ENCODE measurements around the gene FZD4. TPM values are rescaled to one million over a fixed set of nuclear protein-coding genes. Genes with fewer than 3 reads are reported as not detected.

The FZD4 gene
- total and polyA plus RNA-seq, 2 donors (not counting 3 experiments of a cell fraction or from before 2014, with no cell fraction given): 56.6 to 112 TPM

DNA sequence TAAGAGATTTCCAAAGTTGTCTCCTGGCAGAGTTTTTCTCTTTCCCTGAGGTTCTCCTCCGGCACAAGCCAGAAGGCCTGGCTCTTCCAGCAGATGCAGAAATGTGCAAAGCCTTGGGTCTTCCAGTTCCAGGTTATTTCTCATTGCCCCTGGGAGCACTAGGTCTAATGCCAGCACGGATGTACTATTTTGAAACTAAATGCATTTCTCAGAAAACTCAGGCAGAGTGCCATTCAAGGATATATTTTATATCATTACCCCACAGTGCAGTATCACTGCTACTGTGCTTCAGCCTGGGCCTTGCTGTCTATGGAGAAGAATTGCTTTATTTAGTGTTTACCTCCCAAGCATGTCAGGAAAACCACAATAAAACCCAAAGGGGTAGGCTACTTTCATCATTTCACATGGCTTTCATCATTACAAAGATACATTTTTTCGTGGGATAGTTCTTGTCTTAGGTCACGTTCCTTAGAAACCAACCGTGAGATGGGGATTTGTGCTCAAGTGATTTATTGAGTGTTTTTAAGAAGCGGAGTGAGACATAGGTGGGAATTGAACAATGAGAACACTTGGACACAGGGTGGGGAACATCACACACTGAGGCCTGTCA is 22.4 kb upstream of the FZD4 start:
- Histone ChIP-seq H3K9me1 (replicated peaks; ENCODE audit: control insufficient read depth, extremely low read depth, insufficient read depth, low read length) (no peaks in the 10 kb centered on the region), H4K20me1 (replicated peaks; ENCODE audit: control insufficient read depth, extremely low read depth, insufficient read depth, low read length) (no peaks in the 10 kb centered on the region), H3K4me1 (ENCODE audit: control insufficient read depth, extremely low read depth, insufficient read depth, low read length) (peaks cover 5% of the 10 kb centered on the region), H3K9ac (replicated peaks; ENCODE audit: extremely low read depth, insufficient read depth, low read length) (no peak overlapping the region), H3K79me2 (ENCODE audit: control insufficient read depth, insufficient read depth, low read length) (no peaks in the 10 kb centered on the region), H3K4me2 (ENCODE audit: insufficient read depth, low read length) (no peak overlapping the region), H3K4me3 (replicated peaks in 1 of 3; ENCODE audit: insufficient read depth in 1 of 3, low read depth in 1 of 3, low read length in 3 of 3) (no peak overlapping the region), H3K9me3 (replicated peaks; ENCODE audit: control insufficient read depth, insufficient read depth, low read length) (no peaks in the 10 kb centered on the region), H3K36me3 (ENCODE audit: control insufficient read depth in 2 of 2, extremely low read depth in 1 of 2, insufficient read depth in 2 of 2, low read length in 2 of 2) (no peaks in the 10 kb centered on the region), H2AFZ (ENCODE audit: low read depth, low read length) (no peak overlapping the region), H3K27me3 (ENCODE audit: control insufficient read depth in 2 of 2, insufficient read depth in 2 of 2, low read length in 2 of 2) (no peaks in the 10 kb centered on the region), H3K27ac (ENCODE audit: insufficient read depth, low read depth, low read length) (no peak overlapping the region)
- ChIA-PET CTCF (interaction anchor here (1.0 to 2.2 kb wide), 8 partner anchors 10 to 444 kb away, joined by 3 to 7 read pairs (median 4); no protein-coding TSS in a partner anchor), POLR2A (no interaction called here)
- DNase-seq (ENCODE audit: low read depth, low spot score) (no peak), FAIRE-seq (no peak)
- no TSS peak for BruUV-seq (replicated peaks)
- TF ChIP-seq GATA2 (IDR thresholded peaks at IDR 0.05; ENCODE audit: insufficient read depth, insufficient read length, low read depth, low read length) (no peak), JUN (IDR thresholded peaks at IDR 0.05; ENCODE audit: borderline replicate concordance, insufficient read depth, insufficient read length, low read depth) (no peak), MYC (IDR thresholded peaks at IDR 0.05; ENCODE audit: low read depth, low read length) (no peak)
- intact Hi-C loops (cut with micrococcal nuclease): loop anchor here (2.0 kb wide), 1 partner anchor 303 kb away; no protein-coding TSS in a partner anchor
- dilution Hi-C loops (cut with MboI; ENCODE audit: extremely low pct_ligation_motif_present, low sequenced_read_pairs): no loop called here

DNA sequence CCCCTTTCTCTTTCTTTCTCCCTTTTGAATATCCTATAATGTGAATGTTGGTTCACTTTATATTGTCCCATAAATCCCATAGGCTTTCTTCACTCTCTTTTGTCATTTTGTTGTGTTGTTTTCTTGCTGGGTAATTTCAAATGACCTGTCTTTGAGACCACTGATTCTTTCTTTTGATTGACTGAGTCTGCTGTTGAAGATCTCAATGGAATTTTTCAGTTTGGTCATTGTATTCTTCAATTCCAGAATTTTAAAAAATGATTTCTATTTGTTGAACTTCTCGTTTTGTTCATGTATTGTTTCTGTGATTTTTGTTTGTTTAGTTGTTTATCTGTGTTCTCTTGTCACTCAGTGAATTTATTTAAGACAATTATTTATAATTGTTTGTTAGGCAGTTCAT is 17.5 kb upstream of the FZD4 start:
- no peaks in the 10 kb centered on the region for H3K79me2 ChIP-seq (ENCODE audit: control insufficient read depth, insufficient read depth, low read length)
- FAIRE-seq (no peak), DNase-seq (ENCODE audit: low read depth, low spot score) (no peak)
- no peak overlapping the region for H3K4me2 ChIP-seq (ENCODE audit: insufficient read depth, low read length)
- ChIA-PET POLR2A (no interaction called here), CTCF (interaction anchor here (1.1 kb wide), 1 partner anchor 34 kb away, joined by 3 read pairs; no protein-coding TSS in a partner anchor)
- H3K4me1 ChIP-seq (ENCODE audit: control insufficient read depth, extremely low read depth, insufficient read depth, low read length): peaks cover 15% of the 10 kb centered on the region
- dilution Hi-C loops (cut with MboI; ENCODE audit: extremely low pct_ligation_motif_present, low sequenced_read_pairs) (no loop called here), intact Hi-C loops (cut with micrococcal nuclease) (no loop called here)
- H3K4me3 ChIP-seq (replicated peaks in 1 of 3; ENCODE audit: insufficient read depth in 1 of 3, low read depth in 1 of 3, low read length in 3 of 3): no peak overlapping the region
- H3K9me3 ChIP-seq (replicated peaks; ENCODE audit: control insufficient read depth, insufficient read depth, low read length): no peaks in the 10 kb centered on the region
- H4K20me1 ChIP-seq (replicated peaks; ENCODE audit: control insufficient read depth, extremely low read depth, insufficient read depth, low read length): no peaks in the 10 kb centered on the region
- no peak for TF ChIP-seq POLR2AphosphoS5 (IDR thresholded peaks at IDR 0.05; ENCODE audit: insufficient read depth, low read depth, low read length)
- H3K36me3 ChIP-seq (ENCODE audit: control insufficient read depth in 2 of 2, extremely low read depth in 1 of 2, insufficient read depth in 2 of 2, low read length in 2 of 2): no peaks in the 10 kb centered on the region
- no peaks in the 10 kb centered on the region for H3K27me3 ChIP-seq (ENCODE audit: control insufficient read depth in 2 of 2, insufficient read depth in 2 of 2, low read length in 2 of 2)
- H3K9ac ChIP-seq (replicated peaks; ENCODE audit: extremely low read depth, insufficient read depth, low read length): no peak overlapping the region
- H3K9me1 ChIP-seq (replicated peaks; ENCODE audit: control insufficient read depth, extremely low read depth, insufficient read depth, low read length): no peaks in the 10 kb centered on the region
- H2AFZ ChIP-seq (ENCODE audit: low read depth, low read length): no peak overlapping the region
- no TSS peak for BruUV-seq (replicated peaks)
- H3K27ac ChIP-seq (ENCODE audit: insufficient read depth, low read depth, low read length): no peak overlapping the region
